Measurements from ENCODE around the gene NDUFA12. TPM values are rescaled to one million over a fixed set of nuclear protein-coding genes. Genes with fewer than 3 reads are reported as not detected.
"Not testable (repeated sequence)": the region's sequence is repeated elsewhere in the genome, so short reads cannot be mapped to it uniquely, and the experiment has no call there.

Gene NDUFA12
- polyA plus RNA-seq (ENCODE audit: insufficient read length in 12 of 12) = 10 to 100 TPM in 11 of 12 donors, not detected in 1; 76.9 to 98.3 (median 91.2) TPM
- long read RNA-seq, donor 1, transcript NDUFA12-201 (4 exons, 635 nt) = major isoform, 136 of 192 reads
- long read RNA-seq, donor 1, partial matches to known transcripts = 53 of 192 reads
- long read RNA-seq, donor 1, other reads (novel, unspliced or antisense) = 0 of 192 reads
- long read RNA-seq, donor 2, transcript NDUFA12-201 (4 exons, 635 nt) = major isoform, 125 of 195 reads
- long read RNA-seq, donor 2, transcript NDUFA12-206 (3 exons, 487 nt) = minor isoform, 10 of 195 reads
- long read RNA-seq, donor 2, partial matches to known transcripts = 58 of 195 reads
- long read RNA-seq, donor 2, other reads (novel, unspliced or antisense) = 0 of 195 reads
- long read RNA-seq, donor 3, transcript NDUFA12-201 (4 exons, 635 nt) = major isoform, 65 of 101 reads
- long read RNA-seq, donor 3, partial matches to known transcripts = 35 of 101 reads
- long read RNA-seq, donor 3, other reads (novel, unspliced or antisense) = 0 of 101 reads
- long read RNA-seq, donor 4, transcript NDUFA12-201 (4 exons, 635 nt) = major isoform, 33 of 55 reads
- long read RNA-seq, donor 4, partial matches to known transcripts = 18 of 55 reads
- long read RNA-seq, donor 4, other reads (novel, unspliced or antisense) = 0 of 55 reads
- long read RNA-seq, donor 5 = 0 reads
- long read RNA-seq, donor 6, transcript NDUFA12-201 (4 exons, 635 nt) = major isoform, 78 of 128 reads
- long read RNA-seq, donor 6, partial matches to known transcripts = 46 of 128 reads
- long read RNA-seq, donor 6, other reads (novel, unspliced or antisense) = 0 of 128 reads
- long read RNA-seq, donor 7, transcript NDUFA12-206 (3 exons, 487 nt) = minor isoform, 6 of 91 reads
- long read RNA-seq, donor 7, transcript NDUFA12-201 (4 exons, 635 nt) = major isoform, 59 of 91 reads
- long read RNA-seq, donor 7, partial matches to known transcripts = 20 of 91 reads
- long read RNA-seq, donor 7, other reads (novel, unspliced or antisense) = 5 of 91 reads
- long read RNA-seq, donor 8, transcript NDUFA12-206 (3 exons, 487 nt) = minor isoform, 5 of 158 reads
- long read RNA-seq, donor 8, transcript NDUFA12-201 (4 exons, 635 nt) = major isoform, 129 of 158 reads
- long read RNA-seq, donor 8, transcript NDUFA12-202 (2 exons, 472 nt) = minor isoform, 5 of 158 reads
- long read RNA-seq, donor 8, partial matches to known transcripts = 19 of 158 reads
- long read RNA-seq, donor 8, other reads (novel, unspliced or antisense) = 0 of 158 reads
- long read RNA-seq, donor 9, transcript NDUFA12-206 (3 exons, 487 nt) = minor isoform, 7 of 97 reads
- long read RNA-seq, donor 9, transcript NDUFA12-201 (4 exons, 635 nt) = major isoform, 74 of 97 reads
- long read RNA-seq, donor 9, partial matches to known transcripts = 16 of 97 reads
- long read RNA-seq, donor 9, other reads (novel, unspliced or antisense) = 0 of 97 reads
- long read RNA-seq, donor 10, transcript NDUFA12-201 (4 exons, 635 nt) = major isoform, 88 of 112 reads
- long read RNA-seq, donor 10, transcript NDUFA12-206 (3 exons, 487 nt) = minor isoform, 5 of 112 reads
- long read RNA-seq, donor 10, partial matches to known transcripts = 17 of 112 reads
- long read RNA-seq, donor 10, other reads (novel, unspliced or antisense) = 0 of 112 reads
- long read RNA-seq, donor 11, transcript NDUFA12-202 (2 exons, 472 nt) = minor isoform, 5 of 180 reads
- long read RNA-seq, donor 11, transcript NDUFA12-201 (4 exons, 635 nt) = major isoform, 119 of 180 reads
- long read RNA-seq, donor 11, partial matches to known transcripts = 54 of 180 reads
- long read RNA-seq, donor 11, other reads (novel, unspliced or antisense) = 0 of 180 reads

GRCh38 chr12:95003213-95003920 lies at the start of gene NDUFA12:
NDUFA12 (minus strand) TSS chr12:95003697; CDS start chr12:95003680, 17 bp downstream.
- peak; percentile 96 for DNase-seq

DNA sequence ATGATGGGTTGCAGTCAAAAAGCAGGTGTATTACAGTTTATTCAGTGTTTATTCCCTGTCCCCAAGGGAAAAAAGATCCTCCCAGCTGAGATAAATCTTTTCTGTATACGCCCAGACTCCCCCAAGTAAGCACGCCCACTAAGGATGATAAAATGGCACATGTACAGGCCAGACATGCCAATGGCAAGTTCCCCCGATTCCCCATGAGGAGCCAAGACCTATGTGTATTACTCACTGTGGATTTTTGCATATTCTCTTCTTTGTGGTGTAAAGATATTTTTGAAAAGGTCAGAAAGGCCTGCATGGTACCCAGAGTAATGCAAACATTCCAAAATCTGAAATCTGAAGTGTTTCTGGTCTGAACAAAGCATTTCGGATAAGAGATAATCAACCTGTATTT lies 47.7 kb upstream of the NDUFA12 start:
- DNase-seq = no peak

DNA sequence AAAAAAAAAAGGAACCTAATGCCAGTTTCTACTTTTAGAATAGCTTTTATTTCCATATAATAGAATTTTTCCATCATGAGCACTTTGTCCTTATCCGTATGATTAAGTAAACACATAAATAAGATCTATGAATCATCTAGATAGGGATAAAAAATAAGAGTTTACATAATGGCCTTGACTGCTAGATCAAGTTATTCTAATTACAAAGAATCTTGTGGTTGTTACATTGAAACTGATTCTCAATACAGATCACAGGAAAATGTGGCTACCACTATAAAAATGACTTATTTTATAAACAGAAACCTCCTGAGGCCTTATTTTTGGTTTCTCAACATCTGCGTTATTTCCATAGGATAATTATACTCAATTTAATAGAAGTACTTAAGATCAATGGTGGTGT lies 34.4 kb upstream of the NDUFA12 start:
- no peak for DNase-seq

DNA sequence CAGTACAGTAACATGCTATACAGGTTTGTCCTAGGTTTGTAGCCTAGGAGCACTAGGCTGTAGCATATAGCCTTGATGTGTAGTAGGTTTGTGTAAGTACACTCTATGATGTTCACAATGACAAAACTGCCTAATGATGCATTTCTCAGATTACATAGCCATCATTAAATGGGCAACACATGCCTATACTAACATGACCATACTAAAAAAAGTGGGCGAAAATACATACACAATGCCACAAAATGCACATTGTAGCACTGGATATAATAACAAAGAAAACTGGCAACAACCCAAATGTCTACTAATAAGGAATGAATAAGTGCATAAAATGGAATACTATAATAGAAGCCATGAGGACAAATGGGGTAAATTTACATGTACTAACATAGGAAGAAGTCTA lies 31.3 kb upstream of the NDUFA12 start:
- DNase-seq = no peak

- no peak for DNase-seq
Measured at GRCh38 chr12:95022477-95022876, 19.0 kb upstream of the NDUFA12 start.

- DNase-seq = no peak
Measured at GRCh38 chr12:95017482-95017881, 14.0 kb upstream of the NDUFA12 start.

- DNase-seq = no peak
Measured at GRCh38 chr12:95016120-95016519, 12.6 kb upstream of the NDUFA12 start.

DNA sequence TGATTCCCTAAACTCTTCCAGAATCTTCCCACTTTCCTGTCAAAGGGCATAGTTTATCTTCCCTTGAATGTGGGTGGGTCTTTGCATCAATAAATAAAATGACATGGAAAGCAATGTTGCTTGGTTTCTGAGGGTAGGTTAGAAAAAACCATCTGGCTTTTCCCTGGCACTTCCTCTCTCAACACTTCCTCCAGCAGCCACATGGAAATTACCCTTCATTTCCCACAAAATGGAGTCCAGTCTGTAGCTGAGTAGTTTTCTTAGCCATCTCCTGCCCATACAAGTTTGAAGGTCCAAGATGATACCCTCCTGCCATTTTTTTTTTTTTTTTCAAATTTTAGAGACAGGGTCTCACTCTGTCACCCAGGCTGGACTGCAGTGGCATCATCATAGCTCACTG lies 11.1 kb upstream of the NDUFA12 start:
- no peak for DNase-seq

DNA sequence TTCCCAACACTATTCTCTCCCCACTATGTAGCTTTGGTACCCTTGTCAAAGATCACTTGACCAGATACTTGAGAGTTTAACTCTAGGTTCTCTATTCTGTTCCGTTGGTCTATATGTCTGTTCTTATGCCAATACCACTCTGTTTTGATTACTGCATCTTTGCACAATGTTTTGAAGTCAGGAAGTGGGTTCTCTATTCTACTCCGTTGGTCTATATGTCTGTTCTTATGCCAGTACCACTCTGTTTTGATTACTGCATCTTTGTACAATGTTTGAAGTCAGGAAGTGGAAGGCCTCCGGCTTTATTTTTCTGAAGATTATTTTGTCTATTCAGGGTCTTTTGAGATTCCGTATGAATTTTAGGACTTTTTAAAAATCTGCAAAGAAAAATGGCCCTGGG lies 2.7 kb upstream of the NDUFA12 start:
- no peak for DNase-seq

DNA sequence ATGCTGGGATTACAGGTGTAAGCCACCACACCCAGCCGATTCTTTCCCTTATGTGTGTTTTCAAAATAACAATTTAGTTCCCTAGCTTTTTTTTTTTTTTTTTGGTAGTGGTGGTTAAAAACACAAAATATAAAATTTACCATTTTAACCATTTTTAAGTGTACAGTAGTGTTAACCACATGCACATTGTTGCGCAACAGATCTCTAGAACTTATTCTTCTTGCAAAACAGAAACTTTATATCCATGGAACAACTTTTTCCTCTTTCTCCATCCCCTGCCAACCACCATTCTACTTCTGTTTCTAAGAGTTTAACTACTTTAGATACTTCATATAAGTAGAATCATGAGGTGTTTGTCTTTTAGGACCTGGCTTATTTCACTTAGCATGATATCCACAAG lies 1.1 kb upstream of the NDUFA12 start:
- DNase-seq = no peak

- DNase-seq = no peak
Measured at GRCh38 chr12:95003921-95004272, 400 bp upstream of the NDUFA12 start.

DNA sequence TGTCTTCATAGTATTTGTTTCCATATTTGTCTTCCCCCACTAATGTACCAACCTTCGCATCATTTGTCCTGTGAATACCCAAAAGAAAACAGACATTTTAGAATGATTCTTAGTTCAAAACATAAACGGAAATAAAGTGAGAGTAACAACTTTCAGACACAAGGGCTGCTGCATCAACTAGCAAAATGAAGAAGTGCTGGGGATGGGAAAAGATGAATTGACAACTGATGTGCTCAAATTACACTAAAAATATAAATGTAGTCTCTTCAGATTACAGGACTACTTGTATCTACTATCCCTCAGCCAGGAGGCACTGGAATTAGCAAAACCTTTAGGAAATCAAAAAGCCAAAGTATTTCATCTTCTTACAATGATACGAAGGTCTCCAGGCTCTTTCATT lies 743 bp downstream of the NDUFA12 start:
- no peak for DNase-seq

GRCh38 chr12:94998326-94998725 lies 5.2 kb downstream of the NDUFA12 start:
- no peak for DNase-seq

- DNase-seq = no peak
Measured at GRCh38 chr12:94997726-94998125, 5.8 kb downstream of the NDUFA12 start.

- DNase-seq = no peak
Measured at GRCh38 chr12:94997061-94997460, 6.4 kb downstream of the NDUFA12 start.

GRCh38 chr12:94994312-94994711 lies 9.2 kb downstream of the NDUFA12 start:
- no peak for DNase-seq

- DNase-seq = not testable (repeated sequence)
Measured at GRCh38 chr12:94993855-94994254, 9.6 kb downstream of the NDUFA12 start.

DNA sequence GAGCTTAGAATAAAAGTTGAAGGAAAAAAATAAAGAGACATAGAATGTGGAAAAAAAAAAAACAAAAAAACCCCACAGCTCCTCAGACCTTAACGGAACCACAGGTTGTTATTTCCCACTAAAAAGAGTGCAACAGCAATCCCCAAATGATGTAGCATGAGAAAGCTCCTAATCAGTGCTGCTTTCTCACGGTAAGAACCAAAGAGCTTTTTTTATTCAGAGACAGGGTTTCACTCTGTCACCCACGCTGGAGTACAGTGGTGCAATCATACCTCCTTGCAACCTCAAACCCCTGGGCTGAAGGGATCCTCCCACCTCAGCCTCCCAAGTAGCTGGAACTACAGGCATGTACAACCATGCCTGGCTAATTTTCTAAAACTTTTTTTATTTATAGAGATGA lies 13.3 kb downstream of the NDUFA12 start:
- no peak for DNase-seq

DNA sequence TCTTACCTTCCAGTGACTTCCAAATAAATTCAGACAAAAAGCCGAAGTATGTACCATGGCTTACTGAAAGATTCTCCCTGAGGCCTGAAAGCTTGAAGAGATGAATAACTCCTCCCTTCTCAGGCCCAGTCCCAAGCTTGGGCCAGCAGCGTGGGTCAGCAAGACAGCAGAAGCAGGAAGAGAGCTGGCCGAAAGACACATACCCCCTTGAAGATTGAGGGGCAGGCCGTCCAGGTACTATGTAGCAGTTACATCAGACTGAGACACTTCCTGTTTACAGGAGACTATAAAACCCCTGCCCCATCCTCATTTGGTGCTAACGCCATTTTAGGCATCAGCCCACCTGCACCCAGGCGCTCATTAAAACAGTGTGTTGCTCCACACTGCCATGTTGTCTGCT lies 15.0 kb downstream of the NDUFA12 start:
- no peak for DNase-seq

- no peak for DNase-seq
Measured at GRCh38 chr12:94987801-94988200, 15.7 kb downstream of the NDUFA12 start.

Measured in muscle of arm (tissue), 14 donors.